CD4-positive, alpha-beta T cell treated with Interleukin-10 for 1 hour (primary cell): Measurements from ENCODE around the gene KYNU.
A peak's percentile ranks its signal among the peaks of the same experiment; 100 is the strongest.
"Not testable (repeated sequence)": the region's sequence is repeated elsewhere in the genome, so short reads cannot be mapped to it uniquely, and the experiment has no call there.

ENCODE experiments used
- DNase-seq: peaks from one replicate; pipeline ENCODE4 v3.0.0-alpha.2; 2020

Gene KYNU

DNA sequence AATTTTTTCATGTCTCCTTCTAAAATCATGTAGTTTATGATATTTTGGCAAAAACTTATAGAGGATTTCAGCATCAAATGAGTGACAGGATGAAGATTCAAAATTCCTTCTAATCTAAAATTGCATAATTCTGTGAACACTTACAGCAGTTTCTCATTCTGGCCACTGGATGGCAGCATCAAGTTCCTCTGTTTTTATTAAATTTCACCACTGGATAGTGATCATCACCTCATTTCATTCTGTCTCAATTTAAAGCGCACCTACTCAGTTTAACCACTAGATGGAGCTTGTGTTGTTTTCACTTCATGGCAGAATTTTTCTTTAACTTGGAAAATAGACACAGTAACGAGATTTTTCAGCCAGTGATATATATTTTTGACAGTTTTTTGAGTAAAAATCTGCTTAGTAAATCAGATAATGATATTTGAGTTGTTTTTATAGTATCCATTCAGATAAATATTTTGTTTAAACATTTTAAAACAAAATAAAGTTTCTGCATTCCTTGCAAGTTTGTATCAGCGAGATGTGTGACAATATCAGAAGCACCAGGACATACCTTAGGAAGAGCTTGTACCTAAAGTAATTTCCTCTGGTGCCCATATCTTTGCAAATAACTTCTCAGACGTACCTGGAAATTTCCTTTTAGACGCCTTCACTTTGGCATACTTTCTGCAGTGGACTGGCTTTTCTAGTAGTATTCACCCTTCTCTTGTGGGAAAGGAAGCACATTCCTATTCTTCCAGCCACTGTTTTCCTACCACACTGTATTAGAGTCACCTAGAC, 157.0 kb downstream of the KYNU start:
- DNase-seq = peak; percentile 85

- DNase-seq = no peak
Observed at GRCh38 chr2:143051465-143051864, 174.0 kb downstream of the KYNU start.

GRCh38 chr2:143053437-143053836, 176.0 kb downstream of the KYNU start:
- not testable (repeated sequence) for DNase-seq

DNA sequence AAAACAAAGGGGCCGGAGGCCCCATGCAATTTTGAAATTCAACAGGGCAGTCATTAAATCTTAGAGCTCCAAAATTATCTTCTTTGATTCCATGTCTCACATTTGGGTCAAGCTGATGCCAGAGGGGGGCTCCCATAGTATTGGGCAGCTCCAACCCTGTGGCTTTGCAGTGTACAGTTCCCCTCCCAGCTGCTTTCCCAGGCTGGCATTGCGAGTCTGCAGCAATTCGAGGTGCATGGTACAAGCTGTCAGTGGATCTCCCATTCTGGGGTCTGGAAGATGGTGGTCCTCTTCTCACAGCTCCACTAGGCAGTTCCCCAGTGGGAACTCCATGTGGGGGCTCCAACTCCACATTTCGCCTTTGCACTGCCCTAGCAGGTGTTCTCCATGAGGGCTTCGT, 179.1 kb downstream of the KYNU start:
- DNase-seq = no peak

GRCh38 chr2:143058851-143059250, 181.4 kb downstream of the KYNU start:
- DNase-seq = no peak

DNA sequence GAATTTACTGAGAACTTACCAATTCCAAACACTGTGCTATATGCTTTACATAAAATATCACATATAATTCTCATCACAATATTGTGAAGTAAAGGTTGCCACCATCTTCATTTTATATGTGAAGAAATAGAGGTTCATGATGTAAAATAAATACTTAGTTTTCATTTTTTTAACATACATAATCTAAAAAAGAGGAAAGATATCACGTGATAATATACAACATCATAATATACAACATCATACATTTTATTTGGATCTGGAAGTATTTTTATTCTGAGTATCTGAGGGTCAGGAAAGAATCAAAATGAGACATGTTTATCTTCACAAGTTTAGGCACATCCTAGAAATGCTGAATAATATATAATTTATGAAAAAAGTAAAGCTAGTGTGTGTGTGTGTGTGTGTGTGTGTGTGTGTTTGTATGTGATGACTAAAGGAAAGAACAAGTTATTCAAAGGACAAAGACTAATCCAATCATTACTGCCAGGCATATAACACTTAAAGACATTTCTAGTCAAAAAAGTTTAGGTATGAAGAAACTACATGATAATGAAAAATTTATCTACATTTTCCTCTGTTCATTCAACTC, 186.2 kb downstream of the KYNU start:
- no peak for DNase-seq

DNA sequence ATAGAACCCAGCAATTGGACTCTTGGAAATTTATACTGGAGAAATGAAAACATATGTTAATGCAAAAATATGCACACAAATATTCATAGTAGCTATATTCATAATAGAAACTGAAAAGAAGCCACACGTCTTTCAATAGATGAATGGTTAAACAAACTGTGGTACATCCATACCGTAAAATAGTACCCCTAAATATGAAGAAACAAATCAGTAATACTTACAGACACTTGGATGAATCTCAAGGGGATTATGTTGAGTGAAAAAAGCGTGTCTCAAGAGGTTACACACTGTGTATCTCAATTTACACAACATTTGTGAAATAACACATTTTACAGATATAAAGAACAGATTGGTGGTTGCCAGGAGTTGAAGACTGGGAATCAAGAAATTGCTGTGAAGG, 190.6 kb downstream of the KYNU start:
- DNase-seq = no peak

GRCh38 chr2:143068509-143068908, 191.0 kb downstream of the KYNU start:
- DNase-seq = peak; percentile 21

DNA sequence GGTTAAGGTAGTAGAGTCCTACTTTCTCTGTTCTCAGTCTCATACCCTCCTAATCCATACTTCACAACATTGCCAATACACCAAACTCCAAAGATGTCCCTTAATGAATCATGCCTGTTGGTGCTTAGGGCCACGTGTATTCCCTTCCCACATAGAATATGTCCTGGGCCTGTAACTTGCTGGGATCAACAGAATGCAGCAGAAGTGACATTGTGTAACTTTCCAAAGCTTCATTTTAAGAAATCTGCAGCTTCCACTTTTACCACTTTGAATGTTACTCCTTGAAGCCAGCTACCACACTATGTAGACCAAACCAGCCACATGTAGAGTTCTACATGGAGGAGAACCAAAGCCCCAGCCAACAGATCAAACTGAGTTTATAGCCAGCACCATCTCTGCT, 193.2 kb downstream of the KYNU start:
- no peak for DNase-seq

GRCh38 chr2:143071185-143071876, 193.9 kb downstream of the KYNU start:
- DNase-seq = no peak

GRCh38 chr2:143074913-143075312, 197.4 kb downstream of the KYNU start:
- not testable (repeated sequence) for DNase-seq

DNA sequence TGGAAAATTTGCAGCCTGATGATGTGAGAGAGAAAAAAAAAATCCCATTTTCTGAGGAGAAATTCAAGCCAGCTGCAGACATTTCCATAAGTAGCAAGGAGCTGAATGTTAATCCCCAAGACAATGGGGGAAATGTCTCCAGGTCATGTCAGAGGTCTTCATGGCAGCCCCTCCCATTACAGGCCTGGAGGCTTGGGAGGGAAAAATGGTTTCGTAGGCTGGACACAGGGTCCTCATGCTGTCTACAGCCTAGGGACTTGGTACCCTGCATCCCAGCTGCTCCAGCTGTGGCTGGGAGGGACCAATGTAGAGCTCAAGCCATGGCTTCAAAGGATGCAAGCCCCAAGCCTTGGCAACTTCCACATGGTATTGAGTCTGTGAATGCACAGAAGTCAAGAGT, 198.2 kb downstream of the KYNU start:
- DNase-seq = no peak

DNA sequence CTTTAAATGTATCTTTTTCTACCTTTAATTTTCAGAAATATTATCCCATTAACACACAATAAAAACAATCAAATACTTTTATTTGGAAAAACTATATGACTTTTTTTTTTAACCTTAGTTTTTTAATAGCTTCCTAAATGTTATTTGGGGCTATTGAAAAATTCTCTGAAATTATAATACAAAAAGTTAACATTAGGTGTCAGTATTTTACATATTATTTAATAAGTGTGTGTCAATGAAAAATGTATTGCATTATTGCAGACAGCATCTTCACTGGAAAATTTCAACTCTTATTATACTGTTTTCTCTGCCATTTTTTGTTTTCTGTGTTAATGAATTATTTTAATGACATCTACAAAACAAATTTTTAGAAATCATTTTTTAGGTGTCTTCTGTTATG, 200.6 kb downstream of the KYNU start:
- no peak for DNase-seq

DNA sequence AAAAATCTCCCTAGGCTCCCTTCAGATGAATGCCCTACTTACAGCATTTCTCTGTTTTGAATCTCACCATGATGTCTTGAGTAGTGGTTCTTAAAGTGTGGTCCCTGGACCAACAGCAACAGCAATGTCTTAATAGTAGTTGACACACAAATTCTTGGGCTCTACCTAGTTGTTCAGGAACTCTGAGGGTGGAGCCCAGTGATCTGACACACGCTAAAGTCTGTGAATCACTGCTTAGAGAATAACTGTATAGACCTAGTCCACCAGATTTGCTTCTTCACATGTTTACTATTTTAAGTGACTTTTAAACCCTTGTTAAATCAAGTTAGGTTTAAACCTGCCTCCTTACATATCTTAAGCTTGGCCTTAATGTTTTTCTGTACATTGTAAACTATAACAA, 204.2 kb downstream of the KYNU start:
- DNase-seq = no peak

GRCh38 chr2:143083636-143084035, 206.2 kb downstream of the KYNU start:
- peak; percentile 17 for DNase-seq

DNA sequence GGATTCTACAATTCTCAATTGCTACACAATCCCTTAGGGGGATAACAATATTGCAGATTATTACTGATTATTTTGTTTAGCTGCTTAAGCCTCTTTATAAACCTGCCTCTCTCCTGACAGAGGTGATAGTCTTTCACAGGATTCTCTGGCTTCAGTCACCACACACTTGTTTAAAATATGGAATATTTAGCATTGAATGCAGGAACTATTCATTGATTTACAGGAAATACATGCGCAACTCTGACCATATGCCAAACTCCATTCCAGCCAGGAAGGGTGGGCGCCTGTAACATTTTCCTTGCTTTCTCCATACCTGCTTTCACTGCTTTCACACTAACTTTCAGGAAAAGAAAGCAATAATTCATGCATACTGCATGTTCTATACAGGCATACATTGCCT, 207.0 kb downstream of the KYNU start:
- DNase-seq = no peak

GRCh38 chr2:143085125-143085784, 207.8 kb downstream of the KYNU start:
- DNase-seq = no peak

- DNase-seq = no peak
Observed at GRCh38 chr2:143087033-143087432, 209.6 kb downstream of the KYNU start.

- no peak for DNase-seq
Observed at GRCh38 chr2:143088388-143088787, 210.9 kb downstream of the KYNU start.

DNA sequence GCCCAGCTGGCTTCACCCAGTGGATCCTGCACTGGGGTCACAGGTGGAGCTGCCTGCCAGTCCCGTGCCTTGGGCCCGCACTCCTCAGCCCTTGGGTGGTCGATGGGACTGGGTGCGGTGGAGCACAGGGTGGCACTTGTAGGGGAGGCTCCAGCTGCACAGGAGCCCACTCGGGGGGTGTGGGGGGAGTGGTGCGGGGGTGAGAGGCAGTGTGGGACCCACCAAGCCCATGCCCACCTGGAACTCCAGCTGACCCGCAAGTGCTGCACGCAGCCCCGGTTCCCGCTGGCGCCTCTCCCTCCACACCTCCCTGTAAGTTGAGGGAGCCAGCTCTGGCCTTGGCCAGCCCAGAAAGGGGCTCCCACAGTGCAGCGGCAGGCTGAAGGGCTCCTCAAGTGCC, 212.1 kb downstream of the KYNU start:
- not testable (repeated sequence) for DNase-seq
